T-helper 1 cell treated with Interleukin-12 subunit alpha and Interleukin-12 subunit beta and Interleukin-4 antibody, amounts not matched to agents 30 μg/mL and 1 μg/mL, for 36 hours (primary cell): Measurements from ENCODE around the gene MCAT.

Experiments
- H3K27ac Mint-ChIP-seq: one replicate; pipeline ENCODE4 v1.8.0; 2021; ENCODE audit warnings: mild to moderate bottlenecking, mixed read lengths
- H3K27me3 Mint-ChIP-seq: one replicate; pipeline ENCODE4 v1.8.0; 2021; ENCODE audit warnings: low read depth, mixed read lengths
- H3K36me3 Mint-ChIP-seq: one replicate; pipeline ENCODE4 v1.8.0; 2021; ENCODE audit warnings: low read depth, mixed read lengths
- H3K4me1 Mint-ChIP-seq: one replicate; pipeline ENCODE4 v1.8.0; 2021; ENCODE audit warnings: low read depth, mixed read lengths
- H3K4me3 Mint-ChIP-seq: one replicate; pipeline ENCODE4 v1.8.0; 2021; ENCODE audit warnings: mild to moderate bottlenecking, moderate library complexity, mixed read lengths
- H3K9me3 Mint-ChIP-seq: one replicate; pipeline ENCODE4 v1.8.0; 2021; ENCODE audit warnings: mixed read lengths

MCAT gene

GRCh38 chr22:43131773-43132501 is 11.3 kb downstream of the MCAT start:
- no peak overlapping the region for H3K27ac Mint-ChIP-seq

GRCh38 chr22:43129426-43130425 is 13.5 kb downstream of the MCAT start:
- Mint-ChIP-seq H3K36me3 (peaks cover 7% of the 10 kb centered on the region), H3K27ac (no peak overlapping the region), H3K27me3 (no peaks in the 10 kb centered on the region), H3K9me3 (no peaks in the 10 kb centered on the region), H3K4me3 (no peak overlapping the region), H3K4me1 (no peaks in the 10 kb centered on the region)

More at GRCh38 chr22:43131773-43132501, 11.3 kb downstream of the MCAT start:
- Mint-ChIP-seq H3K27me3 (no peaks in the 10 kb centered on the region), H3K4me1 (no peaks in the 10 kb centered on the region), H3K4me3 (no peak overlapping the region), H3K9me3 (no peaks in the 10 kb centered on the region), H3K36me3 (peaks cover 12% of the 10 kb centered on the region)

- H3K36me3 Mint-ChIP-seq: peaks cover 4% of the 10 kb centered on the region
- H3K4me1 Mint-ChIP-seq: no peaks in the 10 kb centered on the region
- H3K27ac Mint-ChIP-seq: no peak overlapping the region
- H3K4me3 Mint-ChIP-seq: no peak overlapping the region
- H3K27me3 Mint-ChIP-seq: no peaks in the 10 kb centered on the region
- H3K9me3 Mint-ChIP-seq: no peaks in the 10 kb centered on the region
Measured at GRCh38 chr22:43128928-43129424, 14.2 kb downstream of the MCAT start.

- Mint-ChIP-seq H3K27me3 (no peaks in the 10 kb centered on the region), H3K9me3 (no peaks in the 10 kb centered on the region), H3K4me1 (no peaks in the 10 kb centered on the region)
Measured at GRCh38 chr22:43128116-43128515, 15.1 kb downstream of the MCAT start.

GRCh38 chr22:43127166-43127908 is 15.9 kb downstream of the MCAT start:
- no peaks in the 10 kb centered on the region for H3K4me1 Mint-ChIP-seq
- no peaks in the 10 kb centered on the region for H3K9me3 Mint-ChIP-seq

More at GRCh38 chr22:43128116-43128515, 15.1 kb downstream of the MCAT start:
- Mint-ChIP-seq H3K27ac (no peak overlapping the region), H3K4me3 (no peak overlapping the region), H3K36me3 (peaks cover 1% of the 10 kb centered on the region)

GRCh38 chr22:43126501-43127165 is 16.6 kb downstream of the MCAT start:
- no peaks in the 10 kb centered on the region for H3K27me3 Mint-ChIP-seq
- no peak overlapping the region for H3K4me3 Mint-ChIP-seq
- H3K27ac Mint-ChIP-seq: no peak overlapping the region

More at GRCh38 chr22:43127166-43127908, 15.9 kb downstream of the MCAT start:
- no peaks in the 10 kb centered on the region for H3K36me3 Mint-ChIP-seq
- no peak overlapping the region for H3K27ac Mint-ChIP-seq
- H3K4me3 Mint-ChIP-seq: no peak overlapping the region
- no peaks in the 10 kb centered on the region for H3K27me3 Mint-ChIP-seq

GRCh38 chr22:43118953-43119458 is 24.2 kb downstream of the MCAT start:
- no peak overlapping the region for H3K4me3 Mint-ChIP-seq
- H3K27me3 Mint-ChIP-seq: no peaks in the 10 kb centered on the region
- H3K36me3 Mint-ChIP-seq: no peaks in the 10 kb centered on the region
- H3K9me3 Mint-ChIP-seq: no peaks in the 10 kb centered on the region
- peaks cover 1% of the 10 kb centered on the region for H3K4me1 Mint-ChIP-seq
- no peak overlapping the region for H3K27ac Mint-ChIP-seq

More at GRCh38 chr22:43126501-43127165, 16.6 kb downstream of the MCAT start:
- no peaks in the 10 kb centered on the region for H3K4me1 Mint-ChIP-seq
- no peaks in the 10 kb centered on the region for H3K36me3 Mint-ChIP-seq
- H3K9me3 Mint-ChIP-seq: no peaks in the 10 kb centered on the region

- Mint-ChIP-seq H3K36me3 (no peaks in the 10 kb centered on the region), H3K27ac (no peak overlapping the region), H3K4me3 (no peak overlapping the region), H3K4me1 (peaks cover 1% of the 10 kb centered on the region), H3K9me3 (no peaks in the 10 kb centered on the region), H3K27me3 (peaks cover 7% of the 10 kb centered on the region)
Measured at GRCh38 chr22:43118024-43118849, 25.0 kb downstream of the MCAT start.

GRCh38 chr22:43116932-43117331 is 26.3 kb downstream of the MCAT start:
- Mint-ChIP-seq H3K4me3 (no peak overlapping the region), H3K4me1 (peaks cover 1% of the 10 kb centered on the region), H3K27ac (no peak overlapping the region), H3K36me3 (no peaks in the 10 kb centered on the region), H3K9me3 (no peaks in the 10 kb centered on the region), H3K27me3 (peaks cover 17% of the 10 kb centered on the region)

- peaks cover 28% of the 10 kb centered on the region for H3K27me3 Mint-ChIP-seq
- no peaks in the 10 kb centered on the region for H3K36me3 Mint-ChIP-seq
- peaks cover 5% of the 10 kb centered on the region for H3K4me1 Mint-ChIP-seq
- H3K27ac Mint-ChIP-seq: no peak overlapping the region
- H3K4me3 Mint-ChIP-seq: no peak overlapping the region
- no peaks in the 10 kb centered on the region for H3K9me3 Mint-ChIP-seq
Measured at GRCh38 chr22:43114958-43115357, 28.2 kb downstream of the MCAT start.

GRCh38 chr22:43113526-43114251 is 29.5 kb downstream of the MCAT start:
- Mint-ChIP-seq H3K4me3 (no peak overlapping the region), H3K27me3 (peaks cover 36% of the 10 kb centered on the region), H3K4me1 (peaks cover 4% of the 10 kb centered on the region), H3K36me3 (no peaks in the 10 kb centered on the region), H3K9me3 (no peaks in the 10 kb centered on the region), H3K27ac (no peak overlapping the region)

- peaks cover 4% of the 10 kb centered on the region for H3K4me1 Mint-ChIP-seq
- peak overlapping the region; percentile 59 for H3K4me3 Mint-ChIP-seq
- no peaks in the 10 kb centered on the region for H3K36me3 Mint-ChIP-seq
- H3K27ac Mint-ChIP-seq: no peak overlapping the region
- no peaks in the 10 kb centered on the region for H3K9me3 Mint-ChIP-seq
- peaks cover 45% of the 10 kb centered on the region for H3K27me3 Mint-ChIP-seq
Measured at GRCh38 chr22:43110927-43111623, 32.1 kb downstream of the MCAT start.
